SH-SY5Y (cell line): Measurements from ENCODE around the gene NKIRAS2.

Experiments used
- GATA2 ChIP-seq: IDR thresholded peaks from 2 replicates; pipeline ENCODE4 v1.6.1; 2011; ENCODE audit warnings: mild to moderate bottlenecking, low read depth, low read length
- GATA3 ChIP-seq: IDR thresholded peaks from 2 replicates; pipeline ENCODE4 v1.6.1; 2011; ENCODE audit warnings: low read depth, mild to moderate bottlenecking, low read length, moderate library complexity

NKIRAS2 gene

GRCh38 chr17:42052346-42052877 is 32.5 kb downstream of the NKIRAS2 start:
- TF ChIP-seq GATA3 (no peak), GATA2 (no peak)

GRCh38 chr17:42053731-42054500 is 34.0 kb downstream of the NKIRAS2 start:
- no peak for TF ChIP-seq GATA2
- TF ChIP-seq GATA3: no peak

GRCh38 chr17:42055027-42055426 is 35.1 kb downstream of the NKIRAS2 start:
- no peak for TF ChIP-seq GATA2
- TF ChIP-seq GATA3: no peak

- no peak for TF ChIP-seq GATA2
- TF ChIP-seq GATA3: no peak
Observed at GRCh38 chr17:42055496-42055895, 35.6 kb downstream of the NKIRAS2 start.

- TF ChIP-seq GATA3: no peak
- TF ChIP-seq GATA2: no peak
Observed at GRCh38 chr17:42056635-42057034, 36.7 kb downstream of the NKIRAS2 start.

- TF ChIP-seq GATA2 (no peak), GATA3 (no peak)
Observed at GRCh38 chr17:42058063-42058462, 38.2 kb downstream of the NKIRAS2 start.

GRCh38 chr17:42059815-42060214 is 39.9 kb downstream of the NKIRAS2 start:
- TF ChIP-seq GATA2 (no peak), GATA3 (no peak)

GRCh38 chr17:42060231-42060630 is 40.3 kb downstream of the NKIRAS2 start:
- no peak for TF ChIP-seq GATA2
- TF ChIP-seq GATA3: no peak

GRCh38 chr17:42061646-42062487 is 42.0 kb downstream of the NKIRAS2 start:
- no peak for TF ChIP-seq GATA3
- no peak for TF ChIP-seq GATA2

GRCh38 chr17:42062681-42063080 is 42.8 kb downstream of the NKIRAS2 start:
- TF ChIP-seq GATA3: no peak
- TF ChIP-seq GATA2: no peak

GRCh38 chr17:42065201-42065600 is 45.3 kb downstream of the NKIRAS2 start:
- TF ChIP-seq GATA2 (no peak), GATA3 (no peak)

GRCh38 chr17:42067371-42068091 is 47.6 kb downstream of the NKIRAS2 start:
- TF ChIP-seq GATA2 (no peak), GATA3 (no peak)

- no peak for TF ChIP-seq GATA2
- no peak for TF ChIP-seq GATA3
Observed at GRCh38 chr17:42068979-42069378, 49.1 kb downstream of the NKIRAS2 start.

- no peak for TF ChIP-seq GATA3
Observed at GRCh38 chr17:42071810-42072209, 51.9 kb downstream of the NKIRAS2 start.
